Gastroesophageal sphincter (tissue), 4 donors: Measurements from ENCODE around the gene ZBTB21. TPM values are rescaled to one million over a fixed set of nuclear protein-coding genes. Genes with fewer than 3 reads are reported as not detected.

Experiments
- ATAC-seq: fragments of 150-250 bp; one replicate; pipeline ENCODE4 v1.9.1; 2016; ENCODE audit warnings: mild to moderate bottlenecking, moderate library complexity
- H3K27ac ChIP-seq, 4 donors: fragments of 200-600 bp; sonication (generic) in 3 of 4; 1 replicate in 3 of 4; 2 replicates in 1 of 4; pipeline ENCODE4 v1.5.1; 2016 to 2019
- H3K27me3 ChIP-seq: fragments of 200-600 bp; sonication (generic); one replicate; pipeline ENCODE4 v1.5.1; 2019
- H3K36me3 ChIP-seq, 2 donors: fragments of 200-600 bp; sonication (generic); one replicate each; pipeline ENCODE4 v1.5.1; 2019; ENCODE audit warnings: control low read depth in 1 of 2
- H3K4me1 ChIP-seq, 3 donors: fragments of 200-600 bp; sonication (generic); 1 replicate in 2 of 3; 2 replicates in 1 of 3; pipeline ENCODE4 v1.5.1; 2016 to 2019; ENCODE audit warnings: control low read depth in 2 of 3
- H3K4me3 ChIP-seq, 2 donors: fragments of 200-600 bp; sonication (generic); one replicate each; pipeline ENCODE4 v1.5.1; 2019; ENCODE audit warnings: mild to moderate bottlenecking in 1 of 2, moderate library complexity in 1 of 2
- H3K9me3 ChIP-seq, 3 donors: fragments of 200-600 bp; sonication (generic); one replicate each; pipeline ENCODE4 v1.5.1; 2017 to 2019; ENCODE audit warnings: control low read depth in 2 of 3
- CTCF ChIP-seq, 4 experiments: fragments of 200-600 bp in 2 of 4; fragments of 450-650 bp in 2 of 4; sonication (generic) in 1 of 4; IDR thresholded peaks; one replicate each; pipeline ENCODE4 v1.5.1; 2017 to 2019; ENCODE audit warnings: antibody characterized with exemption in 4 of 4, mild to moderate bottlenecking in 2 of 4, moderate library complexity in 2 of 4
- EP300 ChIP-seq: sonication (generic); formaldehyde crosslinking; IDR thresholded peaks from one replicate; pipeline ENCODE4 v1.6.1; 2017; ENCODE audit warnings: antibody characterized with exemption, mild to moderate bottlenecking
- POLR2A ChIP-seq, 2 donors: fragments of 450-650 bp; IDR thresholded peaks; one replicate each; pipeline ENCODE4 v1.6.1; 2017; ENCODE audit warnings: antibody characterized with exemption in 2 of 2, mild to moderate bottlenecking in 2 of 2, moderate library complexity in 1 of 2
- POLR2AphosphoS5 ChIP-seq: sonication (generic); formaldehyde crosslinking; IDR thresholded peaks from one replicate; pipeline ENCODE4 v1.6.1; 2017; ENCODE audit warnings: antibody characterized with exemption
- WGBS, 2 donors: methylation state at CpG; one replicate each; pipeline ENCODE4 v1.1.5; 2018; ENCODE audit warnings: low coverage in 1 of 2; 5-methylcytosine and 5-hydroxymethylcytosine counted together
- total RNA-seq, 4 donors: library from RNA; depleted of rRNA; stranded (reverse); fragments of >200 nt; gene quantifications; one replicate each; pipeline ENCODE4 v1.1.0, GENCODE V29; 2016

The ZBTB21 gene
- 10 to 100 TPM in 2 of 4 donors, 1 to 10 TPM in 2; 6.6 to 14.1 (median 9.4) TPM for total RNA-seq

- Histone ChIP-seq H3K36me3 (no peaks in the 10 kb centered on the region), H3K4me3 (peak within 1 kb of the TSS; percentile 67 to 99), H3K27ac (peak within 1 kb of the TSS; percentile 90 to 100 (median 98)), H3K9me3 (no peaks in the 10 kb centered on the region), H3K27me3 (no peaks in the 10 kb centered on the region), H3K4me1 (peaks cover 0 to 17% (median 5%) of the 10 kb centered on the region in 3 donors)
- TF ChIP-seq EP300 (peak; percentile 47), CTCF (IDR thresholded peaks at IDR 0.05) (no peak), POLR2AphosphoS5 (peak; percentile 98), POLR2A (IDR thresholded peaks at IDR 0.05) (peak; percentile 83 to 89)
- ATAC-seq = peak; percentile 97
- WGBS, 2 donors = 0% methylated on average over 1 of the region's 75 CpGs; no CpG with 5 or more reads in 1 of the 2 donors
Observed at GRCh38 chr21:42009831-42010506, at the start of gene ZBTB21. ZBTB21 (minus strand) TSS chr21:42010360; CDS start chr21:41994095, 16,265 bp downstream.

GRCh38 chr21:42059721-42060120 lies 49.6 kb upstream of the ZBTB21 start:
- Histone ChIP-seq H3K27ac (no peak overlapping the region), H3K4me3 (no peak overlapping the region), H3K4me1 (no peaks in the 10 kb centered on the region), H3K9me3 (no peaks in the 10 kb centered on the region), H3K36me3 (no peaks in the 10 kb centered on the region), H3K27me3 (peaks cover 69% of the 10 kb centered on the region)
- TF ChIP-seq EP300 (no peak), POLR2AphosphoS5 (no peak), POLR2A (IDR thresholded peaks at IDR 0.05) (no peak), CTCF (IDR thresholded peaks at IDR 0.05) (no peak)
- WGBS, 2 donors = 89% methylated on average over 3 of the region's 10 CpGs; no CpG with 5 or more reads in 1 of the 2 donors
- no peak for ATAC-seq

GRCh38 chr21:42059141-42059540 lies 49.0 kb upstream of the ZBTB21 start:
- ATAC-seq = no peak
- peaks cover 69% of the 10 kb centered on the region for H3K27me3 ChIP-seq
- H3K4me3 ChIP-seq = no peak overlapping the region
- H3K4me1 ChIP-seq = no peaks in the 10 kb centered on the region
- H3K27ac ChIP-seq = no peak overlapping the region
- H3K36me3 ChIP-seq = no peaks in the 10 kb centered on the region
- 67% methylated on average over 3 of the region's 9 CpGs; no CpG with 5 or more reads in 1 of the 2 donors for WGBS, 2 donors
- H3K9me3 ChIP-seq = no peaks in the 10 kb centered on the region
- TF ChIP-seq EP300 (no peak), POLR2A (IDR thresholded peaks at IDR 0.05) (no peak), POLR2AphosphoS5 (no peak), CTCF (IDR thresholded peaks at IDR 0.05) (no peak)

- Histone ChIP-seq H3K36me3 (no peaks in the 10 kb centered on the region), H3K27me3 (peaks cover 65% of the 10 kb centered on the region), H3K9me3 (no peaks in the 10 kb centered on the region), H3K27ac (no peak overlapping the region), H3K4me1 (no peaks in the 10 kb centered on the region), H3K4me3 (no peak overlapping the region)
- TF ChIP-seq POLR2A (IDR thresholded peaks at IDR 0.05) = no peak
- no peak for TF ChIP-seq EP300
- TF ChIP-seq CTCF (IDR thresholded peaks at IDR 0.05) = no peak
- TF ChIP-seq POLR2AphosphoS5 = no peak
- ATAC-seq = no peak
- 84 to 100% methylated on average over 1 to 7 of the region's 11 CpGs for WGBS, 2 donors
Observed at GRCh38 chr21:42058631-42059111, 48.5 kb upstream of the ZBTB21 start.
